Activated CD8-positive, alpha-beta T cell treated with anti-CD3 and anti-CD28 coated beads for 36 hours (primary cell): Measurements from ENCODE around the gene GALNTL6. TPM values are rescaled to one million over a fixed set of nuclear protein-coding genes. Genes with fewer than 3 reads are reported as not detected.

Source experiments
- ATAC-seq: fragments of 200-7000 bp; cut with Tn5 transposase; one replicate; pipeline ENCODE4 v1.10.0; 2021; ENCODE audit warnings: mild to moderate bottlenecking, moderate library complexity
- CTCF ChIA-PET: fragments of 350-600 bp; sonication (Branson Sonifier 250); formaldehyde crosslinking; loops from one replicate; lab custom pipeline; 2021; ENCODE audit warnings: antibody characterized with exemption; lab: Charles Lee
- POLR2A ChIA-PET: fragments of 350-600 bp; sonication (Branson Sonifier 250); formaldehyde crosslinking; loops from one replicate; lab custom pipeline; 2021; ENCODE audit warnings: antibody characterized with exemption; lab: Charles Lee
- DNase-seq: peaks from one replicate; pipeline ENCODE4 v3.0.0-alpha.2; 2020
- H3K27ac Mint-ChIP-seq: one replicate; pipeline ENCODE4 v1.8.0; 2021; ENCODE audit warnings: mild to moderate bottlenecking, mixed read lengths
- H3K27me3 Mint-ChIP-seq: one replicate; pipeline ENCODE4 v1.8.0; 2021; ENCODE audit warnings: mixed read lengths
- H3K36me3 Mint-ChIP-seq: one replicate; pipeline ENCODE4 v1.8.0; 2021; ENCODE audit warnings: low read depth, mixed read lengths
- H3K4me1 Mint-ChIP-seq: one replicate; pipeline ENCODE4 v1.8.0; 2021; ENCODE audit warnings: low read depth, mixed read lengths
- H3K4me3 Mint-ChIP-seq: one replicate; pipeline ENCODE4 v1.8.0; 2021; ENCODE audit warnings: mild to moderate bottlenecking, moderate library complexity, mixed read lengths
- H3K9me3 Mint-ChIP-seq: one replicate; pipeline ENCODE4 v1.8.0; 2021; ENCODE audit warnings: mixed read lengths
- intact Hi-C: fragments of 100-400 bp; cut with micrococcal nuclease; formaldehyde crosslinking; loops from one replicate; pipeline ENCODE4 v1.10.0; 2022
- total RNA-seq, 2 experiments: library from RNA; stranded (reverse); gene quantifications; one replicate each; pipeline ENCODE4 v1.2.3, GENCODE V29; 2021
- TF ChIP-seq, protein P1 (sequence below): fragments of 200-600 bp; IDR thresholded peaks from one replicate; pipeline ENCODE4 v1.8.0; 2022; ENCODE audit warnings: antibody characterized with exemption, mild to moderate bottlenecking

Gene GALNTL6
- total RNA-seq, 2 experiments from 2014 or later, result not detected

DNA sequence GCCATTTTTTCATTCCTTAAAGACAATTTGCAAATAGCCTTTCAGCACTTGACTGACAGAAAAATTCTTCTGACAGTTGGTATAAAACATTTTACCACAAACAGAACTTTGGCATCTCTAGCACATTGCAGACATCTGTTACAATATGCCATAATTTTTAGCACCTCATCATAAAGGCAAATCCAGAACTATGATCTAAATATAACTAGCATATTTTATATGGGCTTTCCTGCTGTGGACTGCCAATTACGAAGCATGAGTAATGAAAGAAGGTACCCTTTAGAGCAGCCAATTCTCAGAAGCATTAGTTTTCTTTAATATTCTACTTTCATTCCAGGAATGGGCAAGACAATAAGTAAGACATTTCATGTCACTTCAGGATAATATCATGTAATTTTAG, 708.0 kb downstream of the GALNTL6 start:
- no peak overlapping the region for H3K4me3 Mint-ChIP-seq
- ChIA-PET POLR2A (no interaction called here), CTCF (no interaction called here)
- H3K4me1 Mint-ChIP-seq, result no peaks in the 10 kb centered on the region
- DNase-seq, result no peak
- H3K27me3 Mint-ChIP-seq, result no peaks in the 10 kb centered on the region
- intact Hi-C loops, result no loop called here
- peaks cover 2% of the 10 kb centered on the region for H3K9me3 Mint-ChIP-seq
- TF ChIP-seq, protein P1, sequence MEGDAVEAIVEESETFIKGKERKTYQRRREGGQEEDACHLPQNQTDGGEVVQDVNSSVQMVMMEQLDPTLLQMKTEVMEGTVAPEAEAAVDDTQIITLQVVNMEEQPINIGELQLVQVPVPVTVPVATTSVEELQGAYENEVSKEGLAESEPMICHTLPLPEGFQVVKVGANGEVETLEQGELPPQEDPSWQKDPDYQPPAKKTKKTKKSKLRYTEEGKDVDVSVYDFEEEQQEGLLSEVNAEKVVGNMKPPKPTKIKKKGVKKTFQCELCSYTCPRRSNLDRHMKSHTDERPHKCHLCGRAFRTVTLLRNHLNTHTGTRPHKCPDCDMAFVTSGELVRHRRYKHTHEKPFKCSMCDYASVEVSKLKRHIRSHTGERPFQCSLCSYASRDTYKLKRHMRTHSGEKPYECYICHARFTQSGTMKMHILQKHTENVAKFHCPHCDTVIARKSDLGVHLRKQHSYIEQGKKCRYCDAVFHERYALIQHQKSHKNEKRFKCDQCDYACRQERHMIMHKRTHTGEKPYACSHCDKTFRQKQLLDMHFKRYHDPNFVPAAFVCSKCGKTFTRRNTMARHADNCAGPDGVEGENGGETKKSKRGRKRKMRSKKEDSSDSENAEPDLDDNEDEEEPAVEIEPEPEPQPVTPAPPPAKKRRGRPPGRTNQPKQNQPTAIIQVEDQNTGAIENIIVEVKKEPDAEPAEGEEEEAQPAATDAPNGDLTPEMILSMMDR, result no peak
- no peak overlapping the region for H3K27ac Mint-ChIP-seq
- no peak for ATAC-seq
- no peaks in the 10 kb centered on the region for H3K36me3 Mint-ChIP-seq

DNA sequence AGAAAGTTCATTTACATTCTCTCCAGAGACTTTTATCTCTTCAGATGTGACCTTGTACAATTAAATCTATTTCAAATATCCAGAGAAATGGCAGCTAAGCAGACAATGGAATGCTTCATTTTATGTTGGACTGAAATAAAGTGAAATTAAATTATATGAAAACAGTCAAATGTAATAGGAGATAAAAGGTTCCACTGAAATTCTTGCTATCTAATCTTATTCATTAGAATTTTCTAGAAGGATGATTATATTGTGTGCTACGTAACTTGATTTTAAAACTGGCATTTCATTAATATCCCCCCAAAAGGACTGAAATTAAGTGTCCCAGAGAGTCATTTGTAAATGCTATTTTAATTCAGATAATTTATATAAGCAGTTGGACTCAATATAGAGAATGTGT, 708.5 kb downstream of the GALNTL6 start:
- POLR2A ChIA-PET, result no interaction called here
- no peaks in the 10 kb centered on the region for H3K36me3 Mint-ChIP-seq
- no peaks in the 10 kb centered on the region for H3K27me3 Mint-ChIP-seq
- TF ChIP-seq, protein P1, result no peak
- no peaks in the 10 kb centered on the region for H3K4me1 Mint-ChIP-seq
- ATAC-seq (no peak), DNase-seq (no peak)
- CTCF ChIA-PET, result no interaction called here
- no peak overlapping the region for H3K27ac Mint-ChIP-seq
- peaks cover 2% of the 10 kb centered on the region for H3K9me3 Mint-ChIP-seq
- H3K4me3 Mint-ChIP-seq, result no peak overlapping the region
- intact Hi-C loops, result no loop called here

DNA sequence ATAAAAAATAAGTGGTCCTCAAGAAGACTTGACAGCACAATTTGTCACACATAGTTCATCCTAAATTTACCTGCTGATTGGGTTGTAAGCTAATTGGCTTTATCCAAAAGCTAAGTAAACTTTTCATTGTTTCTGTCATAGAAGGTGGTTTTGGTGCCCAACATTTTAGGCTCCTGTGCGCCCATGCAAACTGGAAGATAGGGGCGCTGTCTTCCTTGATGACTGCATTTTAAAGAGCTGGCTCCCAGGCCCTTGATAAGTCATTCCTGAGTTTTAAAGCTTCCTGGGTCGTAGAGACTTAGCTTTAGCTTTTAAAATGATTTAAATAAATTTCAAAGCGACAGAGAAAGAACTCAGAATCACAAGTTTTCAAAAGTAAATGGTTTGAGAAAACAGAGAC, 730.0 kb downstream of the GALNTL6 start:
- CTCF ChIA-PET, result no interaction called here
- TF ChIP-seq, protein P1, result no peak
- H3K36me3 Mint-ChIP-seq, result no peaks in the 10 kb centered on the region
- no peaks in the 10 kb centered on the region for H3K4me1 Mint-ChIP-seq
- intact Hi-C loops, result no loop called here
- H3K4me3 Mint-ChIP-seq, result no peak overlapping the region
- POLR2A ChIA-PET, result no interaction called here
- no peak overlapping the region for H3K27ac Mint-ChIP-seq
- H3K27me3 Mint-ChIP-seq, result no peaks in the 10 kb centered on the region
- DNase-seq (no peak), ATAC-seq (no peak)
- H3K9me3 Mint-ChIP-seq, result peaks cover 6% of the 10 kb centered on the region

DNA sequence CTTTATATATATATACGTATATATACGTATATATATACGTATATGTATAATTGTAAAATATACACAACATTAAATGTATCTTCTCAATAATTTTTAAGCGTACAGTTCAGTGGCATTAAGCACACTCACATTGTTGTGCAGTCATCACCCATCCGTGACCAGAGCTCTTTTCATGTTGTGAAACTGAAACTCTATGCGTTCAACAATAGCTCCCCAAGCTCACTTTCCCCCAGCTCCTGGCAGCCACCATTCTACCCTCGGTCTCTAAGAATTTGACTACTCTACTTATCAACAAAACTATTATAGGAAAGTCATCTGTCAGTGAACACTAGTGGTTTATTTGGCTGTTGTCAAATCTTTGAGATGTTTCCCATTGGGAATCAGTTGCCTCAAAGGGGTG, 733.6 kb downstream of the GALNTL6 start:
- DNase-seq (no peak), ATAC-seq (no peak)
- Mint-ChIP-seq H3K27ac (no peak overlapping the region), H3K36me3 (no peaks in the 10 kb centered on the region), H3K4me1 (no peaks in the 10 kb centered on the region), H3K27me3 (no peaks in the 10 kb centered on the region), H3K9me3 (peaks cover 4% of the 10 kb centered on the region), H3K4me3 (no peak overlapping the region)
- intact Hi-C loops, result no loop called here
- POLR2A ChIA-PET, result no interaction called here
- CTCF ChIA-PET, result no interaction called here
- TF ChIP-seq, protein P1, result no peak

DNA sequence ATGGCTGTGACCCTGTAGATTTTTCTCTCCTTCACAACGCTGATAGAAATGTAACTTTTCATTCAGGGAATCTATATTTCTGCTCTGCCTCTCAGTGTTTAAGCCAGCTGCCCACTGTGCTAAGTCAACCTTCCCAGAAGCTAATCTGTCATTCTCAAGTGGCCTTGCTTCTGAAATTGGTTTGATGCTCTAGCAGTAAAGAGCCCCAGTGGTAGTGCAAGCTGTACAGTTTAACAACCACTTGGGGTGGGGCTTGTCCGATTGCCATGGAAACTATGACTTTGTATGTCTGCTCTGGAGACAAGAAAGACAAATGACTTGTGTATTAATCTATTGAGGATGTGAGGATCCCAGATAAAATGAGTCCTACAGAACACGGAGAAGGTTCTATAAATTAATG, 734.5 kb downstream of the GALNTL6 start:
- no peaks in the 10 kb centered on the region for H3K36me3 Mint-ChIP-seq
- TF ChIP-seq, protein P1, result no peak
- no peaks in the 10 kb centered on the region for H3K27me3 Mint-ChIP-seq
- no peak overlapping the region for H3K4me3 Mint-ChIP-seq
- ChIA-PET CTCF (no interaction called here), POLR2A (no interaction called here)
- intact Hi-C loops, result no loop called here
- ATAC-seq (no peak), DNase-seq (no peak)
- H3K4me1 Mint-ChIP-seq, result no peaks in the 10 kb centered on the region
- no peak overlapping the region for H3K27ac Mint-ChIP-seq
- peaks cover 2% of the 10 kb centered on the region for H3K9me3 Mint-ChIP-seq
